Measurements from ENCODE around the gene UNC5B. TPM values are rescaled to one million over a fixed set of nuclear protein-coding genes. Genes with fewer than 3 reads are reported as not detected.

The UNC5B gene
- total RNA-seq, 2 experiments from 2014 or later = 0.07 TPM

DNA sequence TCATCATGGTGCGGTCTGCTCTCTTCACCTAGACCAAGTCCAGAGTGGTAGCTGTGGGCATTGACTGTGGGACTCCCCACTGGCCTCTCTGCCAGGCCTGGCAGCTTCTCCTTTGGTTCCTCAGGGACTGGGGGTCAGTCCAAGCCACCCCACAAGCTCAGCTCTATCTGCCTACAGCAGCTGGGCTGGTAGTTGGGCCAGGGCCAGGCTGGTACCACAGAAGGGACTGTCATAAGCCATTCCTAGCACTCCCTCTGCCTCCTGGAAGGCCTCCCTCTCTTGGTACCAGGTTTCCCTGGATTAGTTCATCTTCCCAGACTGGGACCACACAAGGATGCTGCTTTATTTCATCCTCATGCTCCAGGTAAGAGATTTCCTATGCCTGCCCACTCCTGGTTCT is 24.2 kb upstream of the UNC5B start:
- H3K4me1 Mint-ChIP-seq (ENCODE audit: low read depth) = no peaks in the 10 kb centered on the region
- no peaks in the 10 kb centered on the region for H3K9me3 Mint-ChIP-seq
- no peak overlapping the region for H3K4me3 Mint-ChIP-seq
- H3K27me3 Mint-ChIP-seq = no peaks in the 10 kb centered on the region
- no peak for ATAC-seq
- no peak overlapping the region for H3K27ac Mint-ChIP-seq
- intact Hi-C loops (cut with micrococcal nuclease) = no loop called here
- CTCF ChIA-PET = interaction anchor here (1.3 kb wide), 1 partner anchor 13 kb away, joined by 3 read pairs; no protein-coding TSS in a partner anchor
- TF ChIP-seq, protein P1, sequence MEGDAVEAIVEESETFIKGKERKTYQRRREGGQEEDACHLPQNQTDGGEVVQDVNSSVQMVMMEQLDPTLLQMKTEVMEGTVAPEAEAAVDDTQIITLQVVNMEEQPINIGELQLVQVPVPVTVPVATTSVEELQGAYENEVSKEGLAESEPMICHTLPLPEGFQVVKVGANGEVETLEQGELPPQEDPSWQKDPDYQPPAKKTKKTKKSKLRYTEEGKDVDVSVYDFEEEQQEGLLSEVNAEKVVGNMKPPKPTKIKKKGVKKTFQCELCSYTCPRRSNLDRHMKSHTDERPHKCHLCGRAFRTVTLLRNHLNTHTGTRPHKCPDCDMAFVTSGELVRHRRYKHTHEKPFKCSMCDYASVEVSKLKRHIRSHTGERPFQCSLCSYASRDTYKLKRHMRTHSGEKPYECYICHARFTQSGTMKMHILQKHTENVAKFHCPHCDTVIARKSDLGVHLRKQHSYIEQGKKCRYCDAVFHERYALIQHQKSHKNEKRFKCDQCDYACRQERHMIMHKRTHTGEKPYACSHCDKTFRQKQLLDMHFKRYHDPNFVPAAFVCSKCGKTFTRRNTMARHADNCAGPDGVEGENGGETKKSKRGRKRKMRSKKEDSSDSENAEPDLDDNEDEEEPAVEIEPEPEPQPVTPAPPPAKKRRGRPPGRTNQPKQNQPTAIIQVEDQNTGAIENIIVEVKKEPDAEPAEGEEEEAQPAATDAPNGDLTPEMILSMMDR (IDR thresholded peaks at IDR 0.05) = no peak
- POLR2A ChIA-PET = no interaction called here
- no peak for DNase-seq
- H3K36me3 Mint-ChIP-seq (ENCODE audit: low read depth) = no peaks in the 10 kb centered on the region

DNA sequence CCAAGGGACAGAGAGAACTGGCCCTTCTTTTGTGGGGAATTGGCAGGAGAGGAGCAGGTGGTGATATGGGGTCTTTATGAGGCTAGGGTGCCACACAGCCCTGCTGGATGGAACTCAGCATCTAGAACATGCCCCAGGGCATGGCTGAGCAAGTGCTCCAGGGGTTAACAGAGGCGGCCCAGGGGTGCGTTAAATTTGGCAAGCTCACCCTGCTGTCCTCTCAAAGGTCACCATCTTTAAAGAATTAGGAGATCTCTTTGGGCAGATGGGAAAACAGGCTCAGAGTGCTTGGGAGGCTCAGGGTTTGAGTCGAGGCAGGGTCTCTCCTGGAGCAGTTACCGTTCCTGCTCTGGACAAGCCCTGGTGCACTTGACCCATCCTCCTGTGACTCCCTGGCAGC is 21.4 kb upstream of the UNC5B start:
- Mint-ChIP-seq H3K9me3 (no peaks in the 10 kb centered on the region), H3K4me3 (no peak overlapping the region), H3K36me3 (ENCODE audit: low read depth) (no peaks in the 10 kb centered on the region), H3K27ac (no peak overlapping the region), H3K27me3 (no peaks in the 10 kb centered on the region), H3K4me1 (ENCODE audit: low read depth) (no peaks in the 10 kb centered on the region)
- CTCF ChIA-PET = no interaction called here
- intact Hi-C loops (cut with micrococcal nuclease) = no loop called here
- ATAC-seq (no peak), DNase-seq (no peak)
- POLR2A ChIA-PET = no interaction called here
- TF ChIP-seq, protein P1 (IDR thresholded peaks at IDR 0.05) = no peak

DNA sequence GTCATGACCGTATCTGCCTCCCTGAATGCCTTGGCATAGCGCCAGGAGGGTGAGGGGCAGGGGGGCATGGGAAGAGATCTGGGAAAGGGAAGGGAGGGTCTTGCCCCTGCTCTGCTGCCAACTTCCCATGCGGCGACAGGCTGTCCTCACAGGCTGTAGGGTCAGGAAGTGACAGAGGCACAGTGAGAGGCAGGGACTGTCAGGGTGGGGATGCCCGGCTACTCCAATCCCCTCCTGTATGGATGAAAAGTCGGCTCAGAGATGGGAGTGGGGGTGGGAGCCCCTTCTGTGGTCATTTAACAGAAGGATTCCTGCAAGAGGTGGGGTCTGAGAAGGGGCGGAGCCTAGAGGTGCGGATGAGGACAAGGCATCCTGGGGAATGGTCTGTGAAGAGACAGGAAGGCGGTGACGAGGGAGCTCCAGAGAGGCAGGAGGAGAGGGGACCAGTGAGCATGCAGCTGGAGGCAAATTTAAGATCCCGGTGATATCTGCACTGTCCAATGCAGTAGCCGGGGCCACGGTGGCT is 20.8 kb upstream of the UNC5B start:
- H3K9me3 Mint-ChIP-seq = peaks cover under 1% of the 10 kb centered on the region
- intact Hi-C loops (cut with micrococcal nuclease) = no loop called here
- CTCF ChIA-PET = no interaction called here
- no peaks in the 10 kb centered on the region for H3K36me3 Mint-ChIP-seq (ENCODE audit: low read depth)
- POLR2A ChIA-PET = no interaction called here
- no peak overlapping the region for H3K27ac Mint-ChIP-seq
- TF ChIP-seq, protein P1 (IDR thresholded peaks at IDR 0.05) = no peak
- no peaks in the 10 kb centered on the region for H3K27me3 Mint-ChIP-seq
- H3K4me3 Mint-ChIP-seq = no peak overlapping the region
- DNase-seq = no peak
- no peak for ATAC-seq
- H3K4me1 Mint-ChIP-seq (ENCODE audit: low read depth) = no peaks in the 10 kb centered on the region

DNA sequence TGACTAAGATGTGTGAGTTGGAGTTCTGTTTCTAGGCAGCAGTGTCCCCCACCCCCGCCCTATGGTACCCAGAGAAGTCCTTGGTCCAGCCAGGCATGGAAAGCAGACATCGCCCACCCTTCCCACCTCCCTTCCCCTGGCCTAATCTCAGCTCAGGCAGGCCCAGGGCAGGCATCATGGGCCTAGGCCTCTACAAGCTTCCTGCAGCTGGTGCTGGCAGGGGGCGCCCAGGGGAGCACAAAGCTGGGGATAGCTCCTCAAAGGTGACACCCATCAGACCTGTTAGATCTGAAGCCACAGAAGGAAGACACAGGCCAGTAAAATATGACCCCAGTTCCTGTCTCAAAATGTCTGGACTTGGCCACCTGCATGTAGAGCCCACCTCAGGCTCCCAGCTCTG is 18.9 kb upstream of the UNC5B start:
- ChIA-PET CTCF (no interaction called here), POLR2A (no interaction called here)
- TF ChIP-seq, protein P1 (IDR thresholded peaks at IDR 0.05) = no peak
- no peak overlapping the region for H3K4me3 Mint-ChIP-seq
- no peaks in the 10 kb centered on the region for H3K27me3 Mint-ChIP-seq
- H3K9me3 Mint-ChIP-seq = peaks cover 15% of the 10 kb centered on the region
- H3K36me3 Mint-ChIP-seq (ENCODE audit: low read depth) = no peaks in the 10 kb centered on the region
- intact Hi-C loops (cut with micrococcal nuclease) = no loop called here
- no peak overlapping the region for H3K27ac Mint-ChIP-seq
- no peaks in the 10 kb centered on the region for H3K4me1 Mint-ChIP-seq (ENCODE audit: low read depth)
- ATAC-seq (no peak), DNase-seq (no peak)

DNA sequence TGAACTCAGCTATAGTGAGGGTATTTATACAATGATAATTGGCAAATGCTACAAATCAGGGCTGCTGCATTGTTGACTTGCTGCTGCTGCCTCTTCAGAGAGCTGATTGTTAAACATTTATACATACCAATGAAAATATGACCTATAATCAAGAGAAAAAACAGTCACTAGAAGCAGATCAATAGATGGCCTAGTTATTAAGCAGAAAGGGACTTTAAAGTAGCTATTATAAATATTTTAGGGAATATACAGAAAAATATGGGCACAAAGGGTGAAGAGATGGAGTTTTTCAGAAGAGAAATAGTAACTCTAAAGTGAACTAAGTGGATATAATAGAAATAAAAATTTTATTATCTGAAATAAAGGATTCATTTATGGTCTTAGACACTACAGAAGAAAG is 14.4 kb upstream of the UNC5B start:
- H3K36me3 Mint-ChIP-seq (ENCODE audit: low read depth) = no peaks in the 10 kb centered on the region
- CTCF ChIA-PET = interaction anchor here (0.9 kb wide), 1 partner anchor 11 kb away, joined by 3 read pairs; no protein-coding TSS in a partner anchor
- H3K27ac Mint-ChIP-seq = no peak overlapping the region
- H3K4me3 Mint-ChIP-seq = no peak overlapping the region
- DNase-seq (no peak), ATAC-seq (no peak)
- H3K9me3 Mint-ChIP-seq = peaks cover 21% of the 10 kb centered on the region
- H3K4me1 Mint-ChIP-seq (ENCODE audit: low read depth) = no peaks in the 10 kb centered on the region
- POLR2A ChIA-PET = interaction anchor here (1.2 kb wide), 1 partner anchor 39 kb away, joined by 4 read pairs; no protein-coding TSS in a partner anchor
- H3K27me3 Mint-ChIP-seq = no peaks in the 10 kb centered on the region
- TF ChIP-seq, protein P1 (IDR thresholded peaks at IDR 0.05) = no peak
- intact Hi-C loops (cut with micrococcal nuclease) = no loop called here
